Erythroblast (primary cell): Measurements from ENCODE around the gene UBR2.

ENCODE experiments used
- GATA1 ChIP-seq: IDR thresholded peaks from 2 replicates; pipeline ENCODE4 v1.6.1; 2011; ENCODE audit warnings: low read depth, mild to moderate bottlenecking, control low read depth, low read length, moderate library complexity
- POLR2A ChIP-seq: IDR thresholded peaks from 2 replicates; pipeline ENCODE4 v1.6.1; 2011; ENCODE audit warnings: mild to moderate bottlenecking, low read length

GRCh38 chr6:42562788-42563405 is 932 bp upstream of the UBR2 start:
- TF ChIP-seq POLR2A: no peak
- TF ChIP-seq GATA1: no peak
